ENCODE results near the gene ABL2. TPM values are rescaled to one million over a fixed set of nuclear protein-coding genes. Genes with fewer than 3 reads are reported as not detected.
A peak's percentile ranks its signal among the peaks of the same experiment; 100 is the strongest.

Gene ABL2
- total and polyA plus RNA-seq, 9 of the 15 experiments (the other 6 are each of a cell fraction or from before 2014, with no cell fraction given), result 1.4 to 15.0 (median 8.6) TPM

DNA sequence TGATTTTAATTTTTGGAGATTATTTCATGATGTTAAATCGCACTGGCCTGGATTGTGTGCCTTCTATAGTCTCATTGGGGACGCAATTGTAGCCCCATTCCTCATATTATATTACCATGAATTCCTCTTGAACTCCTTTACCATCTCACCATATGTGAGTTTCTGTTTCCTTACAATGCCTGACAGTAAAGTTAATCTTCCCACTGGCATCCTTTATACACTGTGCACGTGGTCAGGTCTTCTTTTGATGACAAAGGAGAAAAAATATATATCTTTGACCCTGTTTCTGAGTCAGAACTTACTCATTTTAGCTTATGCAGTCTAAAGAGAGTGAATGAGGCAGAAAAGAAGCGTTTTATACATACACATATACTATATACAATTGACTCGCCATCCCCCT, 774 bp upstream of the ABL2 start (continued):
- TF ChIP-seq SMAD1 (IDR thresholded peaks at IDR 0.05; ENCODE audit: low read depth, low read length, partially characterized antibody), result no peak
- TF ChIP-seq, protein P1, sequence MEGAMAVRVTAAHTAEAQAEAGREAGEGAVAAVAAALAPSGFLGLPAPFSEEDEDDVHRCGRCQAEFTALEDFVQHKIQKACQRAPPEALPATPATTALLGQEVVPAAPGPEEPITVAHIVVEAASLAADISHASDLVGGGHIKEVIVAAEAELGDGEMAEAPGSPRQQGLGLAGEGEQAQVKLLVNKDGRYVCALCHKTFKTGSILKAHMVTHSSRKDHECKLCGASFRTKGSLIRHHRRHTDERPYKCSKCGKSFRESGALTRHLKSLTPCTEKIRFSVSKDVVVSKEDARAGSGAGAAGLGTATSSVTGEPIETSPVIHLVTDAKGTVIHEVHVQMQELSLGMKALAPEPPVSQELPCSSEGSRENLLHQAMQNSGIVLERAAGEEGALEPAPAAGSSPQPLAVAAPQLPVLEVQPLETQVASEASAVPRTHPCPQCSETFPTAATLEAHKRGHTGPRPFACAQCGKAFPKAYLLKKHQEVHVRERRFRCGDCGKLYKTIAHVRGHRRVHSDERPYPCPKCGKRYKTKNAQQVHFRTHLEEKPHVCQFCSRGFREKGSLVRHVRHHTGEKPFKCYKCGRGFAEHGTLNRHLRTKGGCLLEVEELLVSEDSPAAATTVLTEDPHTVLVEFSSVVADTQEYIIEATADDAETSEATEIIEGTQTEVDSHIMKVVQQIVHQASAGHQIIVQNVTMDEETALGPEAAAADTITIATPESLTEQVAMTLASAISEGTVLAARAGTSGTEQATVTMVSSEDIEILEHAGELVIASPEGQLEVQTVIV (CRISPR knock-in tag; IDR thresholded peaks at IDR 0.05; ENCODE audit: borderline replicate concordance), result no peak
- no peak for TF ChIP-seq ZNF75A (CRISPR knock-in tag; IDR thresholded peaks at IDR 0.05)
- TF ChIP-seq, protein P2, sequence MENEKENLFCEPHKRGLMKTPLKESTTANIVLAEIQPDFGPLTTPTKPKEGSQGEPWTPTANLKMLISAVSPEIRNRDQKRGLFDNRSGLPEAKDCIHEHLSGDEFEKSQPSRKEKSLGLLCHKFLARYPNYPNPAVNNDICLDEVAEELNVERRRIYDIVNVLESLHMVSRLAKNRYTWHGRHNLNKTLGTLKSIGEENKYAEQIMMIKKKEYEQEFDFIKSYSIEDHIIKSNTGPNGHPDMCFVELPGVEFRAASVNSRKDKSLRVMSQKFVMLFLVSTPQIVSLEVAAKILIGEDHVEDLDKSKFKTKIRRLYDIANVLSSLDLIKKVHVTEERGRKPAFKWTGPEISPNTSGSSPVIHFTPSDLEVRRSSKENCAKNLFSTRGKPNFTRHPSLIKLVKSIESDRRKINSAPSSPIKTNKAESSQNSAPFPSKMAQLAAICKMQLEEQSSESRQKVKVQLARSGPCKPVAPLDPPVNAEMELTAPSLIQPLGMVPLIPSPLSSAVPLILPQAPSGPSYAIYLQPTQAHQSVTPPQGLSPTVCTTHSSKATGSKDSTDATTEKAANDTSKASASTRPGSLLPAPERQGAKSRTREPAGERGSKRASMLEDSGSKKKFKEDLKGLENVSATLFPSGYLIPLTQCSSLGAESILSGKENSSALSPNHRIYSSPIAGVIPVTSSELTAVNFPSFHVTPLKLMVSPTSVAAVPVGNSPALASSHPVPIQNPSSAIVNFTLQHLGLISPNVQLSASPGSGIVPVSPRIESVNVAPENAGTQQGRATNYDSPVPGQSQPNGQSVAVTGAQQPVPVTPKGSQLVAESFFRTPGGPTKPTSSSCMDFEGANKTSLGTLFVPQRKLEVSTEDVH (IDR thresholded peaks at IDR 0.05; ENCODE audit: low read depth, partially characterized antibody), result no peak
- TF ChIP-seq FUS (optimal IDR thresholded peaks at IDR 0.05; ENCODE audit: low read depth, low read length), result no peak
- TF ChIP-seq SIN3A (IDR thresholded peaks at IDR 0.05; ENCODE audit: borderline replicate concordance in 2 of 2, control insufficient read depth in 1 of 2, low read depth in 2 of 2, low read length in 2 of 2), result 0 out of 4 replicates have a peak, but pooled peaks of 1 of the 2 experiments have one; percentile 27
- no peak for TF ChIP-seq PTTG1 (tag; IDR thresholded peaks at IDR 0.05; ENCODE audit: low read depth)
- TF ChIP-seq, protein P3, sequence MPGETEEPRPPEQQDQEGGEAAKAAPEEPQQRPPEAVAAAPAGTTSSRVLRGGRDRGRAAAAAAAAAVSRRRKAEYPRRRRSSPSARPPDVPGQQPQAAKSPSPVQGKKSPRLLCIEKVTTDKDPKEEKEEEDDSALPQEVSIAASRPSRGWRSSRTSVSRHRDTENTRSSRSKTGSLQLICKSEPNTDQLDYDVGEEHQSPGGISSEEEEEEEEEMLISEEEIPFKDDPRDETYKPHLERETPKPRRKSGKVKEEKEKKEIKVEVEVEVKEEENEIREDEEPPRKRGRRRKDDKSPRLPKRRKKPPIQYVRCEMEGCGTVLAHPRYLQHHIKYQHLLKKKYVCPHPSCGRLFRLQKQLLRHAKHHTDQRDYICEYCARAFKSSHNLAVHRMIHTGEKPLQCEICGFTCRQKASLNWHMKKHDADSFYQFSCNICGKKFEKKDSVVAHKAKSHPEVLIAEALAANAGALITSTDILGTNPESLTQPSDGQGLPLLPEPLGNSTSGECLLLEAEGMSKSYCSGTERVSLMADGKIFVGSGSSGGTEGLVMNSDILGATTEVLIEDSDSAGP (CRISPR knock-in tag; IDR thresholded peaks at IDR 0.05), result no peak
- no peak for TF ChIP-seq ZZZ3 (IDR thresholded peaks at IDR 0.05)
